GM06990 (cell line): Measurements from ENCODE around the gene ACSM2B.
A peak's percentile ranks its signal among the peaks of the same experiment; 100 is the strongest.
"Not testable (repeated sequence)": the region's sequence is repeated elsewhere in the genome, so short reads cannot be mapped to it uniquely, and the experiment has no call there.

Experiments used
- DNase-seq: peaks from one replicate; pipeline ENCODE4 v3.0.0-alpha.2; 2011; ENCODE audit not compliant: insufficient read length; ENCODE audit errors: extremely low read depth
- H3K27me3 ChIP-seq: replicated peaks from 2 replicates; pipeline ENCODE4 v1.6.0; 2011; ENCODE audit warnings: low read length; ENCODE audit not compliant: control insufficient read depth, insufficient read depth
- H3K36me3 ChIP-seq: 2 replicates; pipeline ENCODE4 v1.5.1; 2011; ENCODE audit warnings: low read length; ENCODE audit not compliant: control insufficient read depth, insufficient read depth
- H3K4me3 ChIP-seq: replicated peaks from 2 replicates; pipeline ENCODE4 v1.5.1; 2011; ENCODE audit warnings: low read depth, mild to moderate bottlenecking, control low read depth, low read length
- CTCF ChIP-seq: IDR thresholded peaks from 2 replicates; pipeline ENCODE4 v1.5.1; 2011; ENCODE audit warnings: low read length, control low read depth, mild to moderate bottlenecking, inconsistent platforms; ENCODE audit not compliant: insufficient read depth, poor library complexity, severe bottlenecking

Gene ACSM2B

GRCh38 chr16:20611975-20612481, 35.9 kb upstream of the ACSM2B start:
- Histone ChIP-seq H3K27me3 (no peaks in the 10 kb centered on the region; the same call in 1 of the 2 replicates), H3K36me3 (no peaks in the 10 kb centered on the region), H3K4me3 (no peak overlapping the region)
- TF ChIP-seq CTCF: no peak
- no peak for DNase-seq

GRCh38 chr16:20611350-20611902, 35.3 kb upstream of the ACSM2B start:
- Histone ChIP-seq H3K36me3 (no peaks in the 10 kb centered on the region), H3K4me3 (no peak overlapping the region), H3K27me3 (no peaks in the 10 kb centered on the region; the same call in 1 of the 2 replicates)
- no peak for TF ChIP-seq CTCF
- no peak for DNase-seq

GRCh38 chr16:20610892-20611349, 34.8 kb upstream of the ACSM2B start:
- no peak for TF ChIP-seq CTCF
- Histone ChIP-seq H3K27me3 (no peaks in the 10 kb centered on the region; the same call in 1 of the 2 replicates), H3K36me3 (no peaks in the 10 kb centered on the region), H3K4me3 (no peak overlapping the region)
- DNase-seq: no peak

GRCh38 chr16:20610211-20610891, 34.2 kb upstream of the ACSM2B start:
- TF ChIP-seq CTCF: no peak
- Histone ChIP-seq H3K27me3 (no peaks in the 10 kb centered on the region; the same call in 1 of the 2 replicates), H3K36me3 (no peaks in the 10 kb centered on the region), H3K4me3 (no peak overlapping the region)
- DNase-seq: no peak

GRCh38 chr16:20602205-20602604, 26.0 kb upstream of the ACSM2B start:
- not testable (repeated sequence) for H3K36me3 ChIP-seq, H3K4me3 ChIP-seq, DNase-seq, H3K27me3 ChIP-seq
- TF ChIP-seq CTCF: peak; percentile 29

GRCh38 chr16:20599475-20599874, 23.3 kb upstream of the ACSM2B start:
- H3K4me3 ChIP-seq, DNase-seq, H3K27me3 ChIP-seq, H3K36me3 ChIP-seq: not testable (repeated sequence)
